ENCODE data around the gene MICU1. TPM values are rescaled to one million over a fixed set of nuclear protein-coding genes. Genes with fewer than 3 reads are reported as not detected.

MICU1 gene
- polyA plus RNA-seq, 1 of the 3 experiments (the other 2 are of a cell fraction), result 24.6 TPM

DNA sequence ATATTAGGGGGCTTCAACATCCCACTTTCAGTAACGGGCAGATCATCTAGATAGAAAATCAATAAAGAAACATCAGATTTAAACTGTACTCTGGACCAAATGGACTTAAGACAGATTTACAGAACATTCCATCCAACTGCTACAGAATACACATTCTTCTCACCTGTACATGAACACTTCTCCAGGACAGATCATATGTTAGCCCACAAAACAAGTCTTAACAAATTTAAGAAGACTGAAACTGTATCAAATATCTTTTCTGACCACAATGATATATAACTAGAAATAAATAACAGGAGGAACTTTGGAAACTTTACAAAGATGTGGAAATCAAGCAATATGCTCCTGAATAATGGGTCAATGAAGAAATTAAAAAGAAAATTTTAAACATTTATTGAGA lies 86.7 kb downstream of the MICU1 start:
- Histone ChIP-seq H3K9me3 (peaks cover 6% of the 10 kb centered on the region; the same call in 1 of the 2 replicates), H3K79me2 (ENCODE audit: insufficient read depth) (no peaks in the 10 kb centered on the region), H3K4me3 (ENCODE audit: low read depth in 2 of 2, low read length in 1 of 2) (no peak overlapping the region), H3K4me1 (ENCODE audit: control insufficient read depth in 1 of 2, insufficient read depth in 2 of 2, low read depth in 1 of 2, low read length in 1 of 2) (no peaks in the 10 kb centered on the region), H3K27me3 (ENCODE audit: insufficient read depth) (no peaks in the 10 kb centered on the region), H3K9ac (no peak overlapping the region), H3K9me2 (no peaks in the 10 kb centered on the region), H3F3A (replicated peaks; ENCODE audit: insufficient read depth) (no peaks in the 10 kb centered on the region), H3K36me3 (replicated peaks in 1 of 2; ENCODE audit: control insufficient read depth in 1 of 2, insufficient read depth in 2 of 2, low read length in 1 of 2) (peaks cover 9 to 27% of the 10 kb centered on the region in 2 experiments), H2AFZ (ENCODE audit: low read depth) (no peak overlapping the region), H4K20me1 (ENCODE audit: insufficient read depth) (no peaks in the 10 kb centered on the region), H3K4me2 (no peak overlapping the region), H3K27ac (ENCODE audit: low read depth in 2 of 2, low read length in 1 of 2) (no peak overlapping the region)
- TF ChIP-seq TEAD4 (IDR thresholded peaks at IDR 0.05; ENCODE audit: borderline replicate concordance, insufficient read depth), result no peak
- TF ChIP-seq EZH2phosphoT487 (IDR thresholded peaks at IDR 0.05; ENCODE audit: borderline replicate concordance, low read depth), result no peak
- TF ChIP-seq, protein P1, sequence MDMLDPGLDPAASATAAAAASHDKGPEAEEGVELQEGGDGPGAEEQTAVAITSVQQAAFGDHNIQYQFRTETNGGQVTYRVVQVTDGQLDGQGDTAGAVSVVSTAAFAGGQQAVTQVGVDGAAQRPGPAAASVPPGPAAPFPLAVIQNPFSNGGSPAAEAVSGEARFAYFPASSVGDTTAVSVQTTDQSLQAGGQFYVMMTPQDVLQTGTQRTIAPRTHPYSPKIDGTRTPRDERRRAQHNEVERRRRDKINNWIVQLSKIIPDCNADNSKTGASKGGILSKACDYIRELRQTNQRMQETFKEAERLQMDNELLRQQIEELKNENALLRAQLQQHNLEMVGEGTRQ (IDR thresholded peaks at IDR 0.05; ENCODE audit: borderline replicate concordance, low read depth, low read length), result no peak
- CTCF ChIA-PET, result no interaction called here
- no peak for DNase-seq
- POLR2A ChIA-PET, result no interaction called here
- 89% methylated on average over 1 of the region's 1 CpG for WGBS (ENCODE audit: low lambda C conversion rate)

DNA sequence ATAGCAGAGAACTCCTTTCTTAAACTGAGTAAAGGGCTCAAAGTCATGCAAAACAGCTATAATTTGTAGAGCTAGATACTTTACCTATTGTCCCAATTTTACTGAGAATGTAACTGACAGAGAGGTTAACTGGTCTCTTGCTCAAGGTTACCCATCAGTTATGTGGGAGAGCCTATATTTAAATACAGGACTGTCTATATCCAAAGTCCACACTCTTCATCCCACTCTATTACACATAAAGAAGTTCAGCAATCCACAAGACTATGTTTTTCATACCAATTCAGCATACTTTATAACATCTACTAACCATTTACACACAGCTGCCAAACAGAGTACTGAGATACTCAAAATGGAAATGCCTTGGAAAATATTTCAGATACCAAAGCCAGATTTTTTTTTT lies 100.2 kb downstream of the MICU1 start:
- DNase-seq, result no peak
- no peak overlapping the region for H3K4me3 ChIP-seq (ENCODE audit: low read depth in 2 of 2, low read length in 1 of 2)
- H3K9ac ChIP-seq, result no peak overlapping the region
- peaks cover 0 to 5% of the 10 kb centered on the region in 2 experiments for H3K36me3 ChIP-seq (replicated peaks in 1 of 2; ENCODE audit: control insufficient read depth in 1 of 2, insufficient read depth in 2 of 2, low read length in 1 of 2)
- no peaks in the 10 kb centered on the region for H4K20me1 ChIP-seq (ENCODE audit: insufficient read depth)
- no peaks in the 10 kb centered on the region for H3K27me3 ChIP-seq (ENCODE audit: insufficient read depth)
- POLR2A ChIA-PET, result no interaction called here
- 0 out of 2 replicates have a peak, but pooled peaks cover 8% of the 10 kb centered on the region for H3K9me2 ChIP-seq
- CTCF ChIA-PET, result interaction anchor here (0.9 to 2.0 kb wide), 3 partner anchors 19 to 161 kb away, joined by 3 to 5 read pairs (median 4); no protein-coding TSS in a partner anchor
- H3K4me1 ChIP-seq (ENCODE audit: control insufficient read depth in 1 of 2, insufficient read depth in 2 of 2, low read depth in 1 of 2, low read length in 1 of 2), result peaks cover 0 to 2% of the 10 kb centered on the region in 2 experiments; a peak in 1 of 4 replicates
- H3K4me2 ChIP-seq, result no peak overlapping the region
- peaks cover 7% of the 10 kb centered on the region for H3F3A ChIP-seq (replicated peaks; ENCODE audit: insufficient read depth)
- H3K79me2 ChIP-seq (ENCODE audit: insufficient read depth), result no peaks in the 10 kb centered on the region
- H2AFZ ChIP-seq (ENCODE audit: low read depth), result no peak overlapping the region
- peak overlapping the region in 1 of 2 experiments; percentile 0; a peak in 1 of 4 replicates for H3K27ac ChIP-seq (ENCODE audit: low read depth in 2 of 2, low read length in 1 of 2)
- no peaks in the 10 kb centered on the region for H3K9me3 ChIP-seq
- TF ChIP-seq FOXJ3 (CRISPR knock-in tag; IDR thresholded peaks at IDR 0.05) (no peak), MEF2A (IDR thresholded peaks at IDR 0.05; ENCODE audit: borderline replicate concordance, low read depth) (no peak), TAF1 (IDR thresholded peaks at IDR 0.05; ENCODE audit: borderline replicate concordance, low read depth, low read length) (no peak), EP300 (IDR thresholded peaks at IDR 0.05; ENCODE audit: borderline replicate concordance in 1 of 2, low read depth in 1 of 2, low read length in 1 of 2) (no peak), SMC3 (IDR thresholded peaks at IDR 0.05; ENCODE audit: low read depth, low read length) (no peak), FOXM1 (IDR thresholded peaks at IDR 0.05; ENCODE audit: low read depth) (no peak), RCOR1 (IDR thresholded peaks at IDR 0.05; ENCODE audit: low read length) (no peak), GATA2 (CRISPR knock-in tag; IDR thresholded peaks at IDR 0.05) (no peak), ELF1 (IDR thresholded peaks at IDR 0.05) (no peak)
- TF ChIP-seq, protein P2, sequence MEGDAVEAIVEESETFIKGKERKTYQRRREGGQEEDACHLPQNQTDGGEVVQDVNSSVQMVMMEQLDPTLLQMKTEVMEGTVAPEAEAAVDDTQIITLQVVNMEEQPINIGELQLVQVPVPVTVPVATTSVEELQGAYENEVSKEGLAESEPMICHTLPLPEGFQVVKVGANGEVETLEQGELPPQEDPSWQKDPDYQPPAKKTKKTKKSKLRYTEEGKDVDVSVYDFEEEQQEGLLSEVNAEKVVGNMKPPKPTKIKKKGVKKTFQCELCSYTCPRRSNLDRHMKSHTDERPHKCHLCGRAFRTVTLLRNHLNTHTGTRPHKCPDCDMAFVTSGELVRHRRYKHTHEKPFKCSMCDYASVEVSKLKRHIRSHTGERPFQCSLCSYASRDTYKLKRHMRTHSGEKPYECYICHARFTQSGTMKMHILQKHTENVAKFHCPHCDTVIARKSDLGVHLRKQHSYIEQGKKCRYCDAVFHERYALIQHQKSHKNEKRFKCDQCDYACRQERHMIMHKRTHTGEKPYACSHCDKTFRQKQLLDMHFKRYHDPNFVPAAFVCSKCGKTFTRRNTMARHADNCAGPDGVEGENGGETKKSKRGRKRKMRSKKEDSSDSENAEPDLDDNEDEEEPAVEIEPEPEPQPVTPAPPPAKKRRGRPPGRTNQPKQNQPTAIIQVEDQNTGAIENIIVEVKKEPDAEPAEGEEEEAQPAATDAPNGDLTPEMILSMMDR (IDR thresholded peaks at IDR 0.05), result no peak
- TF ChIP-seq, protein P3, sequence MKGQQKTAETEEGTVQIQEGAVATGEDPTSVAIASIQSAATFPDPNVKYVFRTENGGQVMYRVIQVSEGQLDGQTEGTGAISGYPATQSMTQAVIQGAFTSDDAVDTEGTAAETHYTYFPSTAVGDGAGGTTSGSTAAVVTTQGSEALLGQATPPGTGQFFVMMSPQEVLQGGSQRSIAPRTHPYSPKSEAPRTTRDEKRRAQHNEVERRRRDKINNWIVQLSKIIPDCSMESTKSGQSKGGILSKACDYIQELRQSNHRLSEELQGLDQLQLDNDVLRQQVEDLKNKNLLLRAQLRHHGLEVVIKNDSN (IDR thresholded peaks at IDR 0.05; ENCODE audit: borderline replicate concordance, low read depth), result no peak
- TF ChIP-seq, protein P4, sequence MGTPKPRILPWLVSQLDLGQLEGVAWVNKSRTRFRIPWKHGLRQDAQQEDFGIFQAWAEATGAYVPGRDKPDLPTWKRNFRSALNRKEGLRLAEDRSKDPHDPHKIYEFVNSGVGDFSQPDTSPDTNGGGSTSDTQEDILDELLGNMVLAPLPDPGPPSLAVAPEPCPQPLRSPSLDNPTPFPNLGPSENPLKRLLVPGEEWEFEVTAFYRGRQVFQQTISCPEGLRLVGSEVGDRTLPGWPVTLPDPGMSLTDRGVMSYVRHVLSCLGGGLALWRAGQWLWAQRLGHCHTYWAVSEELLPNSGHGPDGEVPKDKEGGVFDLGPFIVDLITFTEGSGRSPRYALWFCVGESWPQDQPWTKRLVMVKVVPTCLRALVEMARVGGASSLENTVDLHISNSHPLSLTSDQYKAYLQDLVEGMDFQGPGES (IDR thresholded peaks at IDR 0.05; ENCODE audit: low read depth, low read length), result no peak
- TF ChIP-seq, protein P5, sequence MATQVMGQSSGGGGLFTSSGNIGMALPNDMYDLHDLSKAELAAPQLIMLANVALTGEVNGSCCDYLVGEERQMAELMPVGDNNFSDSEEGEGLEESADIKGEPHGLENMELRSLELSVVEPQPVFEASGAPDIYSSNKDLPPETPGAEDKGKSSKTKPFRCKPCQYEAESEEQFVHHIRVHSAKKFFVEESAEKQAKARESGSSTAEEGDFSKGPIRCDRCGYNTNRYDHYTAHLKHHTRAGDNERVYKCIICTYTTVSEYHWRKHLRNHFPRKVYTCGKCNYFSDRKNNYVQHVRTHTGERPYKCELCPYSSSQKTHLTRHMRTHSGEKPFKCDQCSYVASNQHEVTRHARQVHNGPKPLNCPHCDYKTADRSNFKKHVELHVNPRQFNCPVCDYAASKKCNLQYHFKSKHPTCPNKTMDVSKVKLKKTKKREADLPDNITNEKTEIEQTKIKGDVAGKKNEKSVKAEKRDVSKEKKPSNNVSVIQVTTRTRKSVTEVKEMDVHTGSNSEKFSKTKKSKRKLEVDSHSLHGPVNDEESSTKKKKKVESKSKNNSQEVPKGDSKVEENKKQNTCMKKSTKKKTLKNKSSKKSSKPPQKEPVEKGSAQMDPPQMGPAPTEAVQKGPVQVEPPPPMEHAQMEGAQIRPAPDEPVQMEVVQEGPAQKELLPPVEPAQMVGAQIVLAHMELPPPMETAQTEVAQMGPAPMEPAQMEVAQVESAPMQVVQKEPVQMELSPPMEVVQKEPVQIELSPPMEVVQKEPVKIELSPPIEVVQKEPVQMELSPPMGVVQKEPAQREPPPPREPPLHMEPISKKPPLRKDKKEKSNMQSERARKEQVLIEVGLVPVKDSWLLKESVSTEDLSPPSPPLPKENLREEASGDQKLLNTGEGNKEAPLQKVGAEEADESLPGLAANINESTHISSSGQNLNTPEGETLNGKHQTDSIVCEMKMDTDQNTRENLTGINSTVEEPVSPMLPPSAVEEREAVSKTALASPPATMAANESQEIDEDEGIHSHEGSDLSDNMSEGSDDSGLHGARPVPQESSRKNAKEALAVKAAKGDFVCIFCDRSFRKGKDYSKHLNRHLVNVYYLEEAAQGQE (IDR thresholded peaks at IDR 0.05; ENCODE audit: low read depth, low read length), result no peak
- TF ChIP-seq, protein P6, sequence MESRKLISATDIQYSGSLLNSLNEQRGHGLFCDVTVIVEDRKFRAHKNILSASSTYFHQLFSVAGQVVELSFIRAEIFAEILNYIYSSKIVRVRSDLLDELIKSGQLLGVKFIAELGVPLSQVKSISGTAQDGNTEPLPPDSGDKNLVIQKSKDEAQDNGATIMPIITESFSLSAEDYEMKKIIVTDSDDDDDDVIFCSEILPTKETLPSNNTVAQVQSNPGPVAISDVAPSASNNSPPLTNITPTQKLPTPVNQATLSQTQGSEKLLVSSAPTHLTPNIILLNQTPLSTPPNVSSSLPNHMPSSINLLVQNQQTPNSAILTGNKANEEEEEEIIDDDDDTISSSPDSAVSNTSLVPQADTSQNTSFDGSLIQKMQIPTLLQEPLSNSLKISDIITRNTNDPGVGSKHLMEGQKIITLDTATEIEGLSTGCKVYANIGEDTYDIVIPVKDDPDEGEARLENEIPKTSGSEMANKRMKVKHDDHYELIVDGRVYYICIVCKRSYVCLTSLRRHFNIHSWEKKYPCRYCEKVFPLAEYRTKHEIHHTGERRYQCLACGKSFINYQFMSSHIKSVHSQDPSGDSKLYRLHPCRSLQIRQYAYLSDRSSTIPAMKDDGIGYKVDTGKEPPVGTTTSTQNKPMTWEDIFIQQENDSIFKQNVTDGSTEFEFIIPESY (IDR thresholded peaks at IDR 0.05; ENCODE audit: borderline replicate concordance, low read depth), result no peak
